Amniotic stem cell (primary cell): ENCODE measurements around the gene TWSG1.

ENCODE experiments used
- DNase-seq: peaks from one replicate; lab custom pipeline; 2025; lab: John Stamatoyannopoulos, UW

Gene TWSG1

GRCh38 chr18:9334329-9334972 lies at the start of gene TWSG1:
TSS of gene TWSG1 (plus strand) at chr18:9334773. CDS start at chr18:9337230, 2,457 bp downstream.
- peak; percentile 87 for DNase-seq

- DNase-seq, result no peak
Measured at GRCh38 chr18:9285604-9286003, 49.0 kb upstream of the TWSG1 start.

GRCh38 chr18:9287036-9287435 lies 47.5 kb upstream of the TWSG1 start:
- no peak for DNase-seq

GRCh38 chr18:9289698-9290097 lies 44.9 kb upstream of the TWSG1 start:
- no peak for DNase-seq

GRCh38 chr18:9290156-9290555 lies 44.4 kb upstream of the TWSG1 start:
- DNase-seq, result no peak

GRCh38 chr18:9292047-9292446 lies 42.5 kb upstream of the TWSG1 start:
- no peak for DNase-seq

GRCh38 chr18:9293948-9294347 lies 40.6 kb upstream of the TWSG1 start:
- DNase-seq, result no peak

GRCh38 chr18:9296233-9297006 lies 38.2 kb upstream of the TWSG1 start:
- DNase-seq, result no peak

- no peak for DNase-seq
Measured at GRCh38 chr18:9297007-9297393, 37.6 kb upstream of the TWSG1 start.

- no peak for DNase-seq
Measured at GRCh38 chr18:9304388-9305070, 30.0 kb upstream of the TWSG1 start.

GRCh38 chr18:9319333-9319732 lies 15.2 kb upstream of the TWSG1 start:
- DNase-seq, result no peak

GRCh38 chr18:9321017-9321452 lies 13.5 kb upstream of the TWSG1 start:
- DNase-seq, result no peak

GRCh38 chr18:9321736-9322135 lies 12.8 kb upstream of the TWSG1 start:
- DNase-seq, result no peak

- no peak for DNase-seq
Measured at GRCh38 chr18:9322744-9323143, 11.8 kb upstream of the TWSG1 start.

- DNase-seq, result no peak
Measured at GRCh38 chr18:9323750-9324445, 10.7 kb upstream of the TWSG1 start.

- no peak for DNase-seq
Measured at GRCh38 chr18:9325716-9326115, 8.9 kb upstream of the TWSG1 start.

GRCh38 chr18:9328776-9329175 lies 5.8 kb upstream of the TWSG1 start:
- DNase-seq, result no peak

- no peak for DNase-seq
Measured at GRCh38 chr18:9329471-9329870, 5.1 kb upstream of the TWSG1 start.

GRCh38 chr18:9330419-9330818 lies 4.2 kb upstream of the TWSG1 start:
- no peak for DNase-seq

GRCh38 chr18:9333441-9334328 lies 888 bp upstream of the TWSG1 start:
- DNase-seq, result peak; percentile 22

- DNase-seq, result peak; percentile 22
Measured at GRCh38 chr18:9334973-9335696, 562 bp downstream of the TWSG1 start.
